ENCODE measurements around the gene UGT2B15.

The UGT2B15 gene

GRCh38 chr4:68655764-68656444 lies 14.5 kb downstream of the UGT2B15 start:
- ATAC-seq: no peak

GRCh38 chr4:68654946-68655721 lies 15.3 kb downstream of the UGT2B15 start:
- TF ChIP-seq GLIS3 (CRISPR knock-in tag; IDR thresholded peaks at IDR 0.05) (no peak), CSDC2 (CRISPR knock-in tag; IDR thresholded peaks at IDR 0.05) (no peak), TSHZ2 (CRISPR knock-in tag; IDR thresholded peaks at IDR 0.05) (no peak), ZNF565 (CRISPR knock-in tag; conservative IDR thresholded peaks at IDR 0.05; ENCODE audit: low read depth) (no peak), PPARA (CRISPR knock-in tag; IDR thresholded peaks at IDR 0.05; ENCODE audit: borderline replicate concordance) (no peak), ESRRG (CRISPR knock-in tag; IDR thresholded peaks at IDR 0.05) (no peak), ZNF70 (CRISPR knock-in tag; IDR thresholded peaks at IDR 0.05) (no peak), RARB (CRISPR knock-in tag; IDR thresholded peaks at IDR 0.05) (no peak), SNAI2 (CRISPR knock-in tag; IDR thresholded peaks at IDR 0.05) (no peak), PATZ1 (CRISPR knock-in tag; IDR thresholded peaks at IDR 0.05; ENCODE audit: borderline replicate concordance) (no peak), BACH2 (CRISPR knock-in tag; IDR thresholded peaks at IDR 0.05; ENCODE audit: borderline replicate concordance) (no peak), ISL1 (CRISPR knock-in tag; IDR thresholded peaks at IDR 0.05) (no peak)
- no peak for ATAC-seq

More at GRCh38 chr4:68655764-68656444, 14.5 kb downstream of the UGT2B15 start:
- no peak for TF ChIP-seq OSR1 (CRISPR knock-in tag; IDR thresholded peaks at IDR 0.05)
- TF ChIP-seq PATZ1 (CRISPR knock-in tag; IDR thresholded peaks at IDR 0.05; ENCODE audit: borderline replicate concordance): no peak
- no peak for TF ChIP-seq BACH2 (CRISPR knock-in tag; IDR thresholded peaks at IDR 0.05; ENCODE audit: borderline replicate concordance)
- no peak for TF ChIP-seq GLIS3 (CRISPR knock-in tag; IDR thresholded peaks at IDR 0.05)
- no peak for TF ChIP-seq PPARA (CRISPR knock-in tag; IDR thresholded peaks at IDR 0.05; ENCODE audit: borderline replicate concordance)
- no peak for TF ChIP-seq ZNF8 (CRISPR knock-in tag; IDR thresholded peaks at IDR 0.05)
- no peak for TF ChIP-seq ZNF565 (CRISPR knock-in tag; conservative IDR thresholded peaks at IDR 0.05; ENCODE audit: low read depth)
- no peak for TF ChIP-seq CSRNP3 (CRISPR knock-in tag; IDR thresholded peaks at IDR 0.05)
- TF ChIP-seq ZNF70 (CRISPR knock-in tag; IDR thresholded peaks at IDR 0.05): no peak
- no peak for TF ChIP-seq RARB (CRISPR knock-in tag; IDR thresholded peaks at IDR 0.05)
- no peak for TF ChIP-seq ISL1 (CRISPR knock-in tag; IDR thresholded peaks at IDR 0.05)
- TF ChIP-seq ZFP3 (CRISPR knock-in tag; IDR thresholded peaks at IDR 0.05): no peak
- no peak for TF ChIP-seq ESRRG (CRISPR knock-in tag; IDR thresholded peaks at IDR 0.05)
- TF ChIP-seq CSDC2 (CRISPR knock-in tag; IDR thresholded peaks at IDR 0.05): no peak

- no peak for ATAC-seq
- TF ChIP-seq ZFP3 (CRISPR knock-in tag; IDR thresholded peaks at IDR 0.05) (no peak), OSR1 (CRISPR knock-in tag; IDR thresholded peaks at IDR 0.05) (no peak), CSDC2 (CRISPR knock-in tag; IDR thresholded peaks at IDR 0.05) (no peak), PPARA (CRISPR knock-in tag; IDR thresholded peaks at IDR 0.05; ENCODE audit: borderline replicate concordance) (no peak), SNAI2 (CRISPR knock-in tag; IDR thresholded peaks at IDR 0.05) (no peak), GLIS3 (CRISPR knock-in tag; IDR thresholded peaks at IDR 0.05) (no peak), ZFP30 (CRISPR knock-in tag; IDR thresholded peaks at IDR 0.05) (no peak), ARNTL (CRISPR knock-in tag; IDR thresholded peaks at IDR 0.05; ENCODE audit: borderline replicate concordance, low read depth) (no peak)
Observed at GRCh38 chr4:68651932-68652331, 18.5 kb downstream of the UGT2B15 start.

All from SK-N-SH treated with all-trans-retinoic acid at 6 μM for 48 hours (cell line).